AG04449 (cell line): ENCODE results near the gene FLVCR2.
"Not testable (repeated sequence)": the region's sequence is repeated elsewhere in the genome, so short reads cannot be mapped to it uniquely, and the experiment has no call there.

Experiments
- CTCF ChIA-PET: fragments of 350-600 bp; formaldehyde crosslinking; extraction: SDS; loops from one replicate; lab custom pipeline; 2021; ENCODE audit warnings: antibody characterized with exemption; lab: Yijun Ruan, JAX
- POLR2A ChIA-PET: fragments of 400-600, 350-600 bp; formaldehyde crosslinking; extraction: SDS; loops from one replicate; lab custom pipeline; 2020; ENCODE audit warnings: antibody characterized with exemption, inconsistent platforms; lab: Yijun Ruan, JAX
- DNase-seq: peaks from one replicate; pipeline ENCODE4 v3.0.0-alpha.2; 2010; ENCODE audit warnings: low read depth, low spot score
- H3K4me3 ChIP-seq: 2 replicates; pipeline ENCODE4 v1.5.1; 2011; ENCODE audit warnings: low read depth, mild to moderate bottlenecking, control low read depth, low read length
- TF ChIP-seq, protein P1 (sequence below): IDR thresholded peaks from one replicate; pipeline ENCODE4 v1.5.1; 2011; ENCODE audit warnings: mild to moderate bottlenecking, moderate library complexity, low read length, control low read depth, inconsistent platforms; ENCODE audit not compliant: insufficient read depth; ENCODE audit errors: missing control alignments

The FLVCR2 gene

DNA sequence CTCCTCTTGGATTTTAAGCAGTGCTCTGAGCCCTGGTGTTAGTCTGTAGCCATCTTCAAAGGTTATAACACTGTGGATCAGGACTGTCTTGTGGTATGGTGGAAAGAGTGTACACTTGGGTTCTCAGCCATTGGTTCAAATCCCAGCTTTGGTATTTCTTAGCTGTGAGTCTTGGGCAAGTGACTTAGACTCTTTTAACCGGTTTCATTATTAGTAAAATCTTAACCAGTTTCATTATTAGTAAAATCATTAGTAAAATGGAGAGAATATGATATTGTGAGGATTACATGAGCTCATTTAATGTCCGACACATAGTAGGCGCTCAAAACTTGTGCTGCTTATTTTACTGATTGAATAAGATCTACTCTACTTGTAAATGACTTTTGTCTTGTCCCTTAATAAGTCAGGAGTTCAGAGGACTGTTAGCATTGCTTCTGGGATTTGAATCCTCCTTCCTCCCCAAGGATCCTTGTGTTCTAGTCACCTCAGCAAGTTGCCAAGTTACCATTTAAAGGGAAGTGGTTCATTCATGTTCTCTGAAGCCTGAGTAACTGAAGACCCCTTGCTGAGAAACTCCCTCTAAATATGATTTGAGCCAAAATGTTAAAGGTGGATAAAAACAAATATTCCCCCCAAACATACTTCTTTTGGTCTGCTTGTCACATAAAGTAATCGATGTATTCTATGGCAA, 95.1 kb downstream of the FLVCR2 start:
- ChIA-PET POLR2A (no interaction called here), CTCF (interaction anchor here (0.8 to 2.1 kb wide), 2 partner anchors 19 to 36 kb away, joined by 3 to 7 read pairs; no protein-coding TSS in a partner anchor)
- DNase-seq: no peak
- no peak overlapping the region for H3K4me3 ChIP-seq
- TF ChIP-seq, protein P1, sequence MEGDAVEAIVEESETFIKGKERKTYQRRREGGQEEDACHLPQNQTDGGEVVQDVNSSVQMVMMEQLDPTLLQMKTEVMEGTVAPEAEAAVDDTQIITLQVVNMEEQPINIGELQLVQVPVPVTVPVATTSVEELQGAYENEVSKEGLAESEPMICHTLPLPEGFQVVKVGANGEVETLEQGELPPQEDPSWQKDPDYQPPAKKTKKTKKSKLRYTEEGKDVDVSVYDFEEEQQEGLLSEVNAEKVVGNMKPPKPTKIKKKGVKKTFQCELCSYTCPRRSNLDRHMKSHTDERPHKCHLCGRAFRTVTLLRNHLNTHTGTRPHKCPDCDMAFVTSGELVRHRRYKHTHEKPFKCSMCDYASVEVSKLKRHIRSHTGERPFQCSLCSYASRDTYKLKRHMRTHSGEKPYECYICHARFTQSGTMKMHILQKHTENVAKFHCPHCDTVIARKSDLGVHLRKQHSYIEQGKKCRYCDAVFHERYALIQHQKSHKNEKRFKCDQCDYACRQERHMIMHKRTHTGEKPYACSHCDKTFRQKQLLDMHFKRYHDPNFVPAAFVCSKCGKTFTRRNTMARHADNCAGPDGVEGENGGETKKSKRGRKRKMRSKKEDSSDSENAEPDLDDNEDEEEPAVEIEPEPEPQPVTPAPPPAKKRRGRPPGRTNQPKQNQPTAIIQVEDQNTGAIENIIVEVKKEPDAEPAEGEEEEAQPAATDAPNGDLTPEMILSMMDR: no peak

DNA sequence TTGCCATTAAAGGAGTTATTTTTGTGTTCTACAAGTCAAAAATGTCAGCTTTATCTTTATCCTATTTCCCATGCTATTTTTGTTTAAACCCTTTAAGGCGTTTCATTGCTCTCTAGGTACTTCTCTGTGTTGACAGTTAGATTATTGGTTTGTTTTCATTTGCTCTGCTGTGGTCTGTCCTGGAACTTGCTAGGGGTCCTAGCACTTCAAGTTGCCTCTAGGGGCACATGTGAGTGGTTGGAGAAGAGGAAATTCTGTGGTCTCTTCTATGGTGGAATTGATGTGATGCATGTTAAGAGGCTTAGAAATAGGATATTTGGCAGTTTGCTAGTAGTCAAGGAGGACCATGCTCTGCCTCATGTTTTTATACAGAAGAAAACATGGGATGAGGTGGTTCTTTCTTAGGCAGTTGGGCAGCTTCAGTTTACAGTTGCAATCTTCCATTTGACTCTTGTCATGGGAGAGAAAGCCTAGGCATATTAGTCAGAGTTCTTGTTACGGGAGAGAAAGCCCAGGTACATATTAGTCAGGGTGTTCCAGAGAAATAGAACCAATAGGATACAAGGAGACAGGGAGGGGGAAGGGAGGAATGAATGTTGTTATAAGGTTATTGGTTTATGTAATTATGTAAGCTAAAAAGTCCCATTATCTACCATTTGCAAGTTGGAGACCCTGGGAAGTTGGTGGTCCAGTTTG, 97.0 kb downstream of the FLVCR2 start:
- TF ChIP-seq, protein P1: no peak
- H3K4me3 ChIP-seq: no peak overlapping the region
- ChIA-PET CTCF (interaction anchor here (0.8 to 1.2 kb wide), 3 partner anchors 9 to 34 kb away, joined by 3 to 4 read pairs (median 4); no protein-coding TSS in a partner anchor), POLR2A (no interaction called here)
- DNase-seq: no peak

DNA sequence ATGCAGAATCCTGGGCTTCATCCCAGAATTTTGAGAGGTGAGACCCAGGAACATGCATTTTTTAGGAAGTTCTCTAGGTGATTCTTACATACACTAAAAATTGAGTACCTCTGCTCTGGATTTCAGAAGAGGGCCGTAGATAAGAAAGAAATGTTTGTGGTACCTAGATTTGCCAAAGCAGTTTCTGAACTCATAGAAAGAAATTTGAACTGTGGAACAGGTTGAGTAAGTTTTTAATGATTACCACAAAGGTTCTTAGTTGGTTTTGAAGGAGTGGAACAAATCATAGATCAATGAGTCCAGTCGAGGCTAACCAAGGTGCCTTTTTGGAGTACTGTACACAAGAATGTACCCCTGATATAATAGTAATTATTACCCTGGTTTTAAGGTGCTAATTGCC, 107.5 kb downstream of the FLVCR2 start:
- TF ChIP-seq, protein P1: no peak
- H3K4me3 ChIP-seq: no peak overlapping the region
- DNase-seq: no peak
- ChIA-PET POLR2A (no interaction called here), CTCF (interaction anchor here (2.2 to 5.3 kb wide), 2 partner anchors 24 to 32 kb away, joined by 8 to 33 read pairs; no protein-coding TSS in a partner anchor)

DNA sequence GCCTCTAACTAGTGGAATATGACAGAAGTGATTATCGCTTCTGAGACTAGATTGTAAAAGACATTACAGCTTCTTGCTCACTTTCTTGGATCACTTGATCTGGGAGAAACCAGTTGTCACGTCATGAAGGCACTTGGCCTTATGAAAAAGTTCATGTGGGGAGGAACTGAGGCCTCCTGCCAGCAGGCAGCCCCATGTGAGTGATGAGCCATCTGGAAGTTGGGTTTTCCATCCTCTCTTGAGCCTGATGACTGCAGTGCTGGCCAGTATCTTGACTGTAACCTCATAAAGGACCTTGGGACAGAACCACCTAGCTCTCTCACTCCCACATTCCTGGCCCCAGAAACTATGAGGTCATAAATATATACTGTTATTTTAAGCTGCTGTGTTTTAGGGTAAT, 110.6 kb downstream of the FLVCR2 start:
- no peak for DNase-seq
- ChIA-PET CTCF (interaction anchor here (1.0 to 5.3 kb wide), 3 partner anchors 21 to 294 kb away, joined by 4 to 33 read pairs (median 6); no protein-coding TSS in a partner anchor), POLR2A (no interaction called here)

DNA sequence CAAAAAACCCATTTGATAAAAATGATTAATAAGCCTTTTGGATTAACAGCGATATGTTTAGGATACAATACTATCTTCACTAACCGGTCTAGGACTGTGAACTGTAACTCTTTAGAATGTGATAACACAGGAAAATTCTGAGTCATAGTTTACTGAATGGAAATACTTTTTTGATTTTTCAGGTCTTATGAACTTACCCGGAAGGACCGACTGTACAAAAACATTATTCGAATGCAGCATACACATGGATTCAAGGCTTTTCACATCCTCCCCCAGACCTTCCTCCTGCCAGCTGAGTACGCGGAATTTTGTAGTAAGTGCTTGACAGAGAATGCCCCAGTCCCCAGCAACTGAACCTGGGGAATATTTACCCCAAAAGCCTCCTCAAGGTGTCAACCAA, 111.6 kb downstream of the FLVCR2 start:
- H3K4me3 ChIP-seq: no peak overlapping the region
- CTCF ChIA-PET: interaction anchor here (0.8 to 5.3 kb wide), 2 partner anchors 20 to 36 kb away, joined by 3 to 33 read pairs; no protein-coding TSS in a partner anchor
- TF ChIP-seq, protein P1: no peak
- no peak for DNase-seq
- POLR2A ChIA-PET: no interaction called here

More for the DNA sequence above, 110.6 kb downstream of the FLVCR2 start:
- TF ChIP-seq, protein P1: no peak
- no peak overlapping the region for H3K4me3 ChIP-seq

DNA sequence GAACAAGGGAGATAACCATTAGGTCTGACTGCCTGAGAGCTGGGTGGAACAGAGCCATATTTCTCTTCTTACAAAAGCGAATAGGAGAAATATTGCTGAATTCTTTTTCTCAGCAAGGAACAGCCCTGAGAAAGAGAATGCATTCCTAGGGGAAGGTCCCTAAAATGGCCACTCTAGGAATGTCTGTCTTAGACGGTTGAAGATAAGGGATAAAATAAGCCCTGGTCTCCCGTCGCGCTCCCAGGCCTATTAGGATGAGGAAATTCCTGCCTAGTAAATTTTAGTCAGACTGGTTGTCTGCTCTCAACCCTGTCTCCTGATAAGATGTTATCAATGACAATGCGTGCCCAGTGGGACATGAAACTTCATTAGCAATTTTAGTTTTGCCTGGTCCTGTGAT, 116.6 kb downstream of the FLVCR2 start:
- POLR2A ChIA-PET, DNase-seq, H3K4me3 ChIP-seq: not testable (repeated sequence)
- CTCF ChIA-PET: interaction anchor here (1.3 kb wide), 1 partner anchor 14 kb away, joined by 4 read pairs; no protein-coding TSS in a partner anchor
